RWPE1 (cell line): ENCODE measurements around the gene PKP1.

Experiments
- CTCF ChIA-PET: fragments of 350-600 bp; sonication (Branson Sonifier 250); formaldehyde crosslinking; extraction: SDS; loops from one replicate; lab custom pipeline; 2021; lab: Yijun Ruan, JAX
- POLR2A ChIA-PET: fragments of 400-600 bp; formaldehyde crosslinking; extraction: SDS; loops from one replicate; lab custom pipeline; 2020; ENCODE audit warnings: antibody characterized with exemption; ENCODE audit not compliant: low non-redundant PET; lab: Yijun Ruan, JAX
- DNase-seq: peaks from one replicate; pipeline ENCODE4 v3.0.0; 2012; ENCODE audit warnings: low spot score
- H3K27ac ChIP-seq: fragments of 450-650 bp; 2 replicates; pipeline ENCODE4 v1.5.1; 2017
- TF ChIP-seq, protein P1 (sequence below): fragments of 450-650 bp; conservative IDR thresholded peaks from 2 replicates; pipeline ENCODE4 v1.5.1; 2017; ENCODE audit warnings: low read depth, mild to moderate bottlenecking

Gene PKP1

DNA sequence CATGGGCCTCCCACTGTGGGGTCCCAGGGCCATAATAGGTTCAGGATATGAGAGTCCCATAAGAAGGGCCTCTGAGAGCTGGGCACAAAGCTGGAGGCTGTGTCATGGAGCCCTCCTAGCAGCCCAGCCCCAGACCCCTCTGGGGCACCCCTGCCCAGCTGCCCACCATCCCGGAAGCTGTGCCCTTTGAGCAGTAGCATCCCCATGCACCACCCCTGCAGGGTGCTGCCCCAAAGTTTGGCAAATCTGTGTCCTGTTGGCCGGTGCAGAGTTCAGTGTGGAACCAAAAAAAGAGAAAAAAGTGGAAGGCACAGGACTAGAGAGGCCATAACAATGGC, 76.5 kb downstream of the PKP1 start:
- no peak for DNase-seq
- POLR2A ChIA-PET = no interaction called here
- CTCF ChIA-PET = interaction anchor here (0.9 to 7.3 kb wide), 5 partner anchors 12 to 274 kb away, joined by 3 to 132 read pairs (median 19); no protein-coding TSS in a partner anchor
- no peak overlapping the region for H3K27ac ChIP-seq
- TF ChIP-seq, protein P1, sequence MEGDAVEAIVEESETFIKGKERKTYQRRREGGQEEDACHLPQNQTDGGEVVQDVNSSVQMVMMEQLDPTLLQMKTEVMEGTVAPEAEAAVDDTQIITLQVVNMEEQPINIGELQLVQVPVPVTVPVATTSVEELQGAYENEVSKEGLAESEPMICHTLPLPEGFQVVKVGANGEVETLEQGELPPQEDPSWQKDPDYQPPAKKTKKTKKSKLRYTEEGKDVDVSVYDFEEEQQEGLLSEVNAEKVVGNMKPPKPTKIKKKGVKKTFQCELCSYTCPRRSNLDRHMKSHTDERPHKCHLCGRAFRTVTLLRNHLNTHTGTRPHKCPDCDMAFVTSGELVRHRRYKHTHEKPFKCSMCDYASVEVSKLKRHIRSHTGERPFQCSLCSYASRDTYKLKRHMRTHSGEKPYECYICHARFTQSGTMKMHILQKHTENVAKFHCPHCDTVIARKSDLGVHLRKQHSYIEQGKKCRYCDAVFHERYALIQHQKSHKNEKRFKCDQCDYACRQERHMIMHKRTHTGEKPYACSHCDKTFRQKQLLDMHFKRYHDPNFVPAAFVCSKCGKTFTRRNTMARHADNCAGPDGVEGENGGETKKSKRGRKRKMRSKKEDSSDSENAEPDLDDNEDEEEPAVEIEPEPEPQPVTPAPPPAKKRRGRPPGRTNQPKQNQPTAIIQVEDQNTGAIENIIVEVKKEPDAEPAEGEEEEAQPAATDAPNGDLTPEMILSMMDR = no peak

DNA sequence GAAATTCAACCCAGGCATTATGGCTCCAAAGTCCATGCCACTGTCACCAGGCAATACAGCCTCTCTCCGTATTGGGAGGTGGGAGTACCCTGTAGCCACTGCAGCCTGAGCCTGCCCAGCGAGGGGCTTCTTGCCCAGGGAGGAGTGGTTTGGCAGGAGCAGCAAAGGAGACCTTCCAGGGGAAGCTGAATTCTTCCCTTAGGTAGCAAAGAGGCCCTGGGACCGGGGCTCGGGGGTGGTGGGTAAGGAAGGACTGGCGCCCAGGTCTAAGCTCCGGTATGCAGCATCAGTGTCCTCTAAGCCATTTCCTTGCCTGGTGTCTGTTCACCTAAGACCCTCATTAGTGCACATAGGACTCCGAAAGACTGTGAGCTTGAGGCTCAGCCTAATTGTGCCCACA, 77.2 kb downstream of the PKP1 start:
- TF ChIP-seq, protein P1 = no peak
- POLR2A ChIA-PET = no interaction called here
- no peak overlapping the region for H3K27ac ChIP-seq
- CTCF ChIA-PET = interaction anchor here (0.7 to 7.3 kb wide), 13 partner anchors 9 to 247 kb away, joined by 3 to 132 read pairs (median 6); partner anchors contain the start of gene PKP1
- DNase-seq = no peak

DNA sequence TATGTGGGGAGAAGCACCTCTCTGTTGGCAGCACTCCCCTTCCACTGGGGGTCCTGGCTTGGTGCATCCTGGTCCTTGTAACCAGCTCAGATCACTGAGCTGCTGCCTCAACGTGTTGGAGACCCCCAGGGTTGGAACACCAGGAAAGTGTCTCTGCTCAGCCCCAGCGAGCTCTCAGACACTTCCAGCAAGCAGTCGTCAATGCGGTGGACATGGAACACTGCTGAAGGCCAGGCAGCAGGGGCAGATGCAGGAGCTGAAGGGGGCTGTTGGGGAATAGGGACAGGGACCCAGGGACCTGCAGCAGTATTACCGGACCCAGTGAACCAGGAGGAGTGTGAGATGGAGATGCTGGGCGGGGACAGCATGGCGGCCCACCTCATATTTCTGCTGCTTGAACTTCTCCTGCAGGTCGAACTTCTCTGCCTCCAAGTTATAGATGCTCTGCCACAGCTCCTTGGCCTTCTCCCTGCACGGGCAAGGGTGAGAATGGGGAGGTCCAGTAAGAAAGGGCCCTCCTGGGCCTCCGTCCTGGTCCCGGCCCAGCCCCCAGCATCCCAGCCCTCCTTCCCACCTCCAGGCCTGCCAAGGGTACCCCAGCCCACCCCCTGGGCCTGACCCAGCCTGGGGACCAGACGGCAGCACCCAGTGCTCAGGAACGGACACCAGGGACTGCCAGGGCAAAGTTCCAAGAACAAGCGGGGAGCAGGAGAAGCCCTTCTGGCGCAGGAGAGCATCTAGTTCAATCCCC, 77.8 kb downstream of the PKP1 start:
- POLR2A ChIA-PET = interaction anchor here (0.6 kb wide), 1 partner anchor 26 kb away, joined by 3 read pairs; no protein-coding TSS in a partner anchor

DNA sequence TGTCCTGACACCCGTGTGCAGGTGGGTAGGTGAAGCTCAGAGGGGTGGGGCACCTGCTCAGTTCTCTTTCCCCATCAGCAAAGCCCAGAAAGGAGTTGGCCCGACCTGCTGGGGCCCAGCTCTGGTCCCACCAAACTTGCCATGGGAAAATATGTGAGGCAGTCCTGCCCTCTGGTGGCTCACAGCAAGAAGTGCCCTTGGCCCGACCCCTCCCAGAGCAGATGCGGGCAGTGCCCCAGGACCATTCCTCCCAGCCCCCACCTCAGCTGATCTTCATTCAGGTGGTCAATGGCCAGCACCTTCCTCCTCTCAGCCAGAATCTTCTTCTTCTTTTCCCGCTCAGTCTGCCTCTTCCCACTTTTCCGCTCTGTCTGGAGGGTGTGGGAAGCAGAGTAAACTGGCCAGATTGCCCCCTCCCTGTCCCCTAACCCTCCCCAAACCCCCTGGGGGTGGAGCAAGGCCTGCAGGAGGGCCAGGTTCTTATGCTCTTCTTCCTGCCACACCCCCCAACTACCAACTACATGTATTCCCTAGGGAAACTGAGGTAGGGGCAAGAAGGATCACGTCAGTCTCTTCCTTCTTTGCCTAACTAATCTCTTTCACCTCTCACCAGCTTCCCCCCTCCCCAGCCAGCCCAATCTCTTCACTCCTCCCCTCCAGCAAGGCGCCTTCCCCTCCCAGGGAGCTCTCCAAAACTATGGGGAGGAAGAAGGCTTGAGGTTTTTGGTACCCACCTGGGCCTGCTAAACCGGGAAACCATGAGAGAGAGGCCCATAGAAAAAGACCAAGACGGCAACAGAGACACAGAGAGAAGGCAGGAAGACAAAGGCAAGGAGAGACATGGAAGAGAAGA, 78.6 kb downstream of the PKP1 start:
- DNase-seq = peak; percentile 95
- TF ChIP-seq, protein P1 = peak; percentile 83
- ChIA-PET POLR2A (interaction anchor here (0.6 kb wide), 1 partner anchor 26 kb away, joined by 3 read pairs; no protein-coding TSS in a partner anchor), CTCF (interaction anchor here (0.6 to 7.3 kb wide), 37 partner anchors 9 to 1302 kb away, joined by 3 to 132 read pairs (median 4); no protein-coding TSS in a partner anchor)
- no peak overlapping the region for H3K27ac ChIP-seq

More for the DNA sequence above, 77.8 kb downstream of the PKP1 start:
- TF ChIP-seq, protein P1 = no peak
- no peak overlapping the region for H3K27ac ChIP-seq
- no peak for DNase-seq
- CTCF ChIA-PET = interaction anchor here (0.6 to 7.3 kb wide), 34 partner anchors 8 to 1301 kb away, joined by 3 to 132 read pairs (median 4); partner anchors contain the start of gene PKP1

DNA sequence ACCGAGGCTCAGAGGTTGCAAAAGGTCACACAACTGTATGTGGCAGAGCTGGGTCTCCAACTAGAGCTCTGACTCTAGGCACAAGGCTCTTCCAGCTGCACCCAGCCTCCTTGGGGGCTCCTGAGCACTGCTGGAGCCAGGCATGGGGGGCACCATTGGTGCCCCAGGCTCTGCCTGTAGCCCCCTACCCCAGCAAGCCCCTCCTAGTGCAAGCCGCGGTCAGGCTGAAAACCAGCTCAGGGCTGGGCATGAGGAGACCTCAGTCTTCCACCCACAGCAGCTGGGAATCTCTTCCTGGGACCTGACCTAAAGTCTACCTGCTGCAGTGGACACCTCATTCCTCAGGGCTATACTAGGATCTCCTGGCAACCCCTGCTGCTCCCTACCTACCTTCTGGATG, 79.6 kb downstream of the PKP1 start:
- no peak for DNase-seq
- CTCF ChIA-PET = interaction anchor here (0.6 to 7.3 kb wide), 11 partner anchors 9 to 215 kb away, joined by 3 to 132 read pairs (median 5); no protein-coding TSS in a partner anchor
- TF ChIP-seq, protein P1 = no peak
- no peak overlapping the region for H3K27ac ChIP-seq
- POLR2A ChIA-PET = no interaction called here

DNA sequence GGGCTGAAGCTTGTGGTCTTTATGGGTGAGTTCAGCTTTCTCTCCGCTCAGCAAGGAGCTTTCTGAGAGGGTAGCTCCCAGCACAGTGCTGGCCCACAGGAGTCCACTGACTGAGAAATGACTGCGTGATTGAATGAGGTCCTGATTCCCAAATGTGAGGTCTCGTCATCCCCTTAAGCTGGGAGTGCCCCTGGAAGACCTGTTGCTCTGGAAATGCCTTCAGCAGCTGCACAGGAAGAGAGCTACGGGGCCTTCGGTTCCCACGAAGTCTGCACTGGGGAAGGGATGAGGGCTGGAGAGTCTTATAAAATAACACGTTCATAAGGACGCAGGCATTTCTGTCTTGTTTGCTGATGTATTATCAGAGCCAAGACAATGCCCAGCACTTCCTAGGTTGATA, 80.2 kb downstream of the PKP1 start:
- ChIA-PET POLR2A (no interaction called here), CTCF (interaction anchor here (0.6 to 7.3 kb wide), 7 partner anchors 8 to 216 kb away, joined by 3 to 132 read pairs (median 5); no protein-coding TSS in a partner anchor)
- no peak overlapping the region for H3K27ac ChIP-seq
- DNase-seq = no peak
- TF ChIP-seq, protein P1 = no peak
